IMR-90 (cell line): ENCODE results near the gene DNM3. TPM values are rescaled to one million over a fixed set of nuclear protein-coding genes. Genes with fewer than 3 reads are reported as not detected.

Experiments
- ATAC-seq: fragments of 200-7000 bp; cut with Tn5 transposase; 2 replicates; pipeline ENCODE4 v1.9.1; 2020; ENCODE audit warnings: low read depth, mild to moderate bottlenecking, moderate library complexity
- BruUV-seq: library from RNA; stranded (reverse); fragments of 400-500 nt; replicated peaks from 2 replicates; lab custom pipeline; 2021; lab: Mats Ljungman, UMichigan
- CTCF ChIA-PET: fragments of 300-600 bp; formaldehyde crosslinking; extraction: SDS; loops from one replicate; lab custom pipeline; 2021; ENCODE audit warnings: antibody characterized with exemption; lab: Yijun Ruan, JAX
- POLR2A ChIA-PET: fragments of 300-600 bp; sonication (Branson Sonifier 250); formaldehyde crosslinking; loops from one replicate; lab custom pipeline; 2022; ENCODE audit warnings: antibody characterized with exemption; ENCODE audit not compliant: unreplicated experiment; lab: Charles Lee
- DNase-seq: peaks from one replicate; pipeline ENCODE4 v3.0.0; 2013
- H2AFZ ChIP-seq: replicated peaks from 2 replicates; pipeline ENCODE3; 2013; ENCODE audit warnings: low read length, mild to moderate bottlenecking; ENCODE audit not compliant: poor library complexity
- H2AK5ac ChIP-seq: 2 replicates; pipeline ENCODE4 v1.6.1; 2013; ENCODE audit warnings: low read depth, low read length, inconsistent platforms
- H2AK9ac ChIP-seq: replicated peaks from 2 replicates; pipeline ENCODE3; 2013; ENCODE audit warnings: mild to moderate bottlenecking, low read depth, low read length, moderate library complexity; ENCODE audit not compliant: poor library complexity
- H2BK120ac ChIP-seq: 2 replicates; pipeline ENCODE4 v1.6.1; 2013; ENCODE audit warnings: low read depth, low read length, inconsistent platforms
- H2BK15ac ChIP-seq: 3 replicates; pipeline ENCODE4 v1.6.1; 2013; ENCODE audit warnings: low read depth, low read length, inconsistent platforms
- H2BK20ac ChIP-seq: 2 replicates; pipeline ENCODE4 v1.6.1; 2013; ENCODE audit warnings: low read depth, mild to moderate bottlenecking, inconsistent platforms, low read length, moderate library complexity
- H2BK5ac ChIP-seq: 2 replicates; pipeline ENCODE4 v1.6.1; 2013; ENCODE audit warnings: mild to moderate bottlenecking, low read depth, low read length, inconsistent platforms; ENCODE audit not compliant: poor library complexity, severe bottlenecking
- H3K14ac ChIP-seq: replicated peaks from 2 replicates; pipeline ENCODE4 v1.6.1; 2013; ENCODE audit warnings: low read depth, low read length, inconsistent platforms
- H3K18ac ChIP-seq: 2 replicates; pipeline ENCODE4 v1.6.1; 2013; ENCODE audit warnings: low read depth, low read length, control low read depth
- H3K23ac ChIP-seq: 2 replicates; pipeline ENCODE4 v1.6.1; 2013; ENCODE audit warnings: low read depth, low read length, inconsistent platforms
- H3K27ac ChIP-seq: 2 replicates; pipeline ENCODE4 v1.5.1; 2013; ENCODE audit warnings: mild to moderate bottlenecking, control low read depth, low read length; ENCODE audit not compliant: insufficient read depth
- H3K27me3 ChIP-seq: 2 replicates; pipeline ENCODE4 v1.6.1; 2013; ENCODE audit warnings: low read length; ENCODE audit not compliant: control insufficient read depth, insufficient read depth
- H3K36me3 ChIP-seq: 2 replicates; pipeline ENCODE4 v1.6.1; 2013; ENCODE audit warnings: low read length, mixed read lengths; ENCODE audit not compliant: control insufficient read depth, insufficient read depth
- H3K4ac ChIP-seq: 2 replicates; pipeline ENCODE4 v1.6.1; 2013; ENCODE audit warnings: low read depth, low read length, inconsistent platforms
- H3K4me1 ChIP-seq: 2 replicates; pipeline ENCODE4 v1.6.1; 2013; ENCODE audit warnings: low read length, mixed read lengths; ENCODE audit not compliant: control insufficient read depth, insufficient read depth
- H3K4me2 ChIP-seq: 2 replicates; pipeline ENCODE4 v1.6.1; 2013; ENCODE audit warnings: low read depth, mild to moderate bottlenecking, control low read depth, low read length, moderate library complexity
- H3K4me3 ChIP-seq: 2 replicates; pipeline ENCODE4 v1.5.1; 2013; ENCODE audit warnings: low read depth, mild to moderate bottlenecking, control low read depth, low read length, moderate library complexity; ENCODE audit not compliant: insufficient read depth
- H3K56ac ChIP-seq: 2 replicates; pipeline ENCODE4 v1.6.1; 2013; ENCODE audit warnings: low read length, inconsistent platforms; ENCODE audit not compliant: insufficient read depth; ENCODE audit errors: extremely low read depth
- H3K79me1 ChIP-seq, 2 experiments: 2 replicates each; pipeline ENCODE4 v1.6.1; 2013; ENCODE audit warnings: low read length in 2 of 2, inconsistent platforms in 1 of 2, low read depth in 1 of 2
- H3K9ac ChIP-seq: 2 replicates; pipeline ENCODE4 v1.6.1; 2013; ENCODE audit warnings: low read depth, low read length, control low read depth
- H3K9me1 ChIP-seq: 2 replicates; pipeline ENCODE4 v1.6.1; 2013; ENCODE audit warnings: low read length, inconsistent platforms; ENCODE audit not compliant: insufficient read depth
- H3K9me3 ChIP-seq: 2 replicates; pipeline ENCODE4 v1.6.1; 2013; ENCODE audit warnings: low read length; ENCODE audit not compliant: control insufficient read depth, insufficient read depth
- H4K20me1 ChIP-seq: 2 replicates; pipeline ENCODE4 v1.6.1; 2013; ENCODE audit warnings: low read length, inconsistent platforms; ENCODE audit not compliant: insufficient read depth
- H4K5ac ChIP-seq: 2 replicates; pipeline ENCODE4 v1.6.1; 2013; ENCODE audit warnings: mild to moderate bottlenecking, low read depth, low read length, control low read depth
- H4K8ac ChIP-seq, 2 experiments: 2 replicates each; pipeline ENCODE4 v1.6.1; 2013; ENCODE audit warnings: low read depth in 2 of 2, low read length in 2 of 2, control low read depth in 1 of 2, inconsistent platforms in 1 of 2
- H4K91ac ChIP-seq: 2 replicates; pipeline ENCODE4 v1.6.1; 2013; ENCODE audit warnings: low read depth, low read length, inconsistent platforms; ENCODE audit not compliant: insufficient read depth
- MXI1 ChIP-seq: IDR thresholded peaks from 2 replicates; pipeline ENCODE4 v1.6.1; 2012; ENCODE audit warnings: low read depth, mild to moderate bottlenecking, low read length, moderate library complexity, borderline replicate concordance
- WGBS, 2 experiments: methylation state at CpG; one replicate each; pipeline versions ENCODE4 v1.1.5 to v1.1.7; 2013; ENCODE audit warnings: missing lambda C conversion rate in 2 of 2; ENCODE audit not compliant: insufficient read length in 1 of 2; ENCODE audit errors: extremely low coverage in 2 of 2; 5-methylcytosine and 5-hydroxymethylcytosine counted together
- dilution Hi-C: fragments of 300-500 bp; cut with HindIII; formaldehyde crosslinking; loops from one replicate; pipeline ENCODE4 v1.14.3; 2018; ENCODE audit warnings: low sequenced_read_pairs; ENCODE audit not compliant: unreplicated experiment
- in situ Hi-C: fragments of 300-500 bp; cut with MboI; formaldehyde crosslinking; loops from 3 replicates; pipeline ENCODE4 v1.14.3; 2019; ENCODE audit warnings: low sequenced_read_pairs, inconsistent platforms, mixed read lengths
- intact Hi-C: fragments of 100-400 bp; cut with micrococcal nuclease; formaldehyde crosslinking; loops from 2 replicates; pipeline ENCODE4 v1.10.0; 2022
- polyA plus RNA-seq, 3 experiments: library from polyadenylated mRNA; depleted of rRNA; stranded (reverse); fragments of >200 nt; gene quantifications; 2 replicates each; pipeline ENCODE4 v1.2.3, GENCODE V29; 2012; ENCODE audit warnings: low replicate concordance in 1 of 3
- total RNA-seq: library from RNA; depleted of rRNA; stranded (reverse); fragments of >200 nt; gene quantifications from 2 replicates; pipeline ENCODE4 v1.2.3, GENCODE V29; 2012

The DNM3 gene
- total and polyA plus RNA-seq, 2 of the 4 experiments (the other 2 are of a cell fraction), result 0.36 TPM

- Histone ChIP-seq H3K9me3 (no peaks in the 10 kb centered on the region), H3K27ac (no peak overlapping the region), H4K8ac (no peak overlapping the region), H3K36me3 (no peaks in the 10 kb centered on the region), H3K56ac (no peak overlapping the region), H3K4me1 (no peaks in the 10 kb centered on the region), H2BK15ac (no peak overlapping the region), H3K23ac (no peak overlapping the region), H3K18ac (no peak overlapping the region), H2AK9ac (no peak overlapping the region), H3K4me2 (no peak overlapping the region), H2AK5ac (no peak overlapping the region), H4K91ac (no peak overlapping the region), H2BK20ac (no peak overlapping the region), H3K9ac (no peak overlapping the region), H3K14ac (no peak overlapping the region), H3K27me3 (peaks cover 2% of the 10 kb centered on the region; the same call in 1 of the 2 replicates), H3K4ac (no peak overlapping the region), H4K5ac (no peak overlapping the region), H3K79me1 (no peaks in the 10 kb centered on the region), H2BK120ac (no peak overlapping the region), H4K20me1 (no peaks in the 10 kb centered on the region), H2AFZ (no peak overlapping the region), H3K9me1 (no peaks in the 10 kb centered on the region), H2BK5ac (no peak overlapping the region), H3K4me3 (no peak overlapping the region)
- in situ Hi-C loops, result no loop called here
- DNase-seq, result no peak
- no CpG with 5 or more reads among the region's 3 CpGs for WGBS, 2 experiments
- ChIA-PET POLR2A (no interaction called here), CTCF (no interaction called here)
- no peak for ATAC-seq
- BruUV-seq, result no TSS peak
- dilution Hi-C loops, result no loop called here
- no peak for TF ChIP-seq MXI1
- intact Hi-C loops, result no loop called here
These were observed 154.3 kb downstream of the DNM3 start for GRCh38 chr1:171995573-171995972.
